Ishikawa (cell line): ENCODE results near the gene MYDGF.

ENCODE experiments used
- CEBPB ChIP-seq: IDR thresholded peaks from 2 replicates; pipeline ENCODE4 v1.6.1; 2012
- CREB1 ChIP-seq: IDR thresholded peaks from 2 replicates; pipeline ENCODE4 v1.6.1; 2012; ENCODE audit warnings: low read depth
- EGR1 ChIP-seq: IDR thresholded peaks from 2 replicates; pipeline ENCODE4 v1.6.1; 2012
- EP300 ChIP-seq: IDR thresholded peaks from 2 replicates; pipeline ENCODE4 v1.6.1; 2012; ENCODE audit warnings: borderline replicate concordance
- FOXM1 ChIP-seq: IDR thresholded peaks from 2 replicates; pipeline ENCODE4 v1.6.1; 2012; ENCODE audit warnings: low read depth, borderline replicate concordance
- NFIC ChIP-seq: IDR thresholded peaks from 2 replicates; pipeline ENCODE4 v1.6.1; 2012
- RAD21 ChIP-seq: IDR thresholded peaks from 2 replicates; pipeline ENCODE4 v1.6.1; 2012; ENCODE audit warnings: low read depth
- REST ChIP-seq: IDR thresholded peaks from 2 replicates; pipeline ENCODE4 v1.6.1; 2012; ENCODE audit warnings: low read depth, mild to moderate bottlenecking
- TAF1 ChIP-seq: IDR thresholded peaks from 2 replicates; pipeline ENCODE4 v1.6.1; 2012; ENCODE audit warnings: low read depth, mild to moderate bottlenecking
- TCF12 ChIP-seq: IDR thresholded peaks from 2 replicates; pipeline ENCODE4 v1.6.1; 2012; ENCODE audit warnings: low read depth
- TEAD4 ChIP-seq: IDR thresholded peaks from 2 replicates; pipeline ENCODE4 v1.6.1; 2012
- USF1 ChIP-seq: IDR thresholded peaks from 2 replicates; pipeline ENCODE4 v1.6.1; 2012
- YY1 ChIP-seq: IDR thresholded peaks from 2 replicates; pipeline ENCODE4 v1.6.1; 2012; ENCODE audit warnings: low read depth
- ZBTB7A ChIP-seq: IDR thresholded peaks from 2 replicates; pipeline ENCODE4 v1.6.1; 2012; ENCODE audit warnings: low read depth
- TF ChIP-seq, protein P1 (sequence below): IDR thresholded peaks from 2 replicates; pipeline ENCODE4 v1.6.1; 2012

The MYDGF gene

GRCh38 chr19:4654437-4655361, 15.4 kb downstream of the MYDGF start:
- TF ChIP-seq ZBTB7A (no peak), EGR1 (no peak), TAF1 (no peak), CEBPB (no peak)
- TF ChIP-seq, protein P1, sequence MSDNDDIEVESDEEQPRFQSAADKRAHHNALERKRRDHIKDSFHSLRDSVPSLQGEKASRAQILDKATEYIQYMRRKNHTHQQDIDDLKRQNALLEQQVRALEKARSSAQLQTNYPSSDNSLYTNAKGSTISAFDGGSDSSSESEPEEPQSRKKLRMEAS = no peak

GRCh38 chr19:4653793-4654436, 16.2 kb downstream of the MYDGF start:
- TF ChIP-seq TCF12 (no peak), CEBPB (no peak), REST (no peak), ZBTB7A (no peak), TAF1 (no peak), TEAD4 (no peak), FOXM1 (no peak)
- TF ChIP-seq, protein P1 = no peak

DNA sequence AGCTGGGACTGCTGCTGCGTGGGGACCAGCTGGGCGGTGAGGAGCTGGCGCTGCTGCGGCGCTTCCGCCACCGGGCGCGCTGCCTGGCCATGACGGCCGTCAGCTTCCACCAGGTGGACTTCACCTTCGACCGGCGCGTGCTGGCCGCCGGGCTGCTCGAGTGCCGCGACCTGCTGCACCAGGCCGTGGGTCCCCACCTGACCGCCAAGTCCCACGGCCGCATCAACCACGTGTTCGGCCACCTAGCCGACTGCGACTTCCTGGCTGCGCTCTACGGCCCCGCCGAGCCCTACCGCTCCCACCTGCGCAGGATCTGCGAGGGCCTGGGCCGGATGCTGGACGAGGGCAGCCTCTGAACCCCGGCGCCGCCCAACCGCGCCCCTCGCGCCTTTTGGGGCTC, 18.1 kb downstream of the MYDGF start:
- no peak for TF ChIP-seq RAD21
- TF ChIP-seq EGR1 = no peak
- no peak for TF ChIP-seq REST
- TF ChIP-seq TEAD4 = no peak
- no peak for TF ChIP-seq ZBTB7A

DNA sequence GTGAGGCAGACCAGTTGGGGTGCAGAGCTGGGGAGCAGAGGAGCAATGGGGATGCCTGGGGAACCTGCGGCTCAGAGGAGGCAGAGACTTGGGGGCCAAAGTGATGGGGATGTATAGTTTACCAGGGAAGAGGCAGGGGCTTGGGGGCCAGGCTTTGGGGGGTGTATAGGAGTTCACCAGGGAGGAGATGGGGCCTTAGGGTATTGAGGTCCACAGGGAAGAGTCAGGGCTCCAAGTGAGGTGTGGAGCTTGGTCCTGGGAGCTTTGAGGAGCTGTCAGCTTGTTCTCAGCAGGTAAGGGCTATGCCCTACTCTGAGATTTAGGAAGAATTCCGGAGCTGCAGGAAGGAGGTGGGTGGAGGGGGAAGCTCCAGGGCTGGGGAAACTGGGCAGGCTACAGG, 20.0 kb downstream of the MYDGF start:
- no peak for TF ChIP-seq EGR1
- no peak for TF ChIP-seq FOXM1
- TF ChIP-seq USF1 = no peak
- TF ChIP-seq ZBTB7A = no peak
- TF ChIP-seq CEBPB = no peak
- TF ChIP-seq YY1 = no peak
- no peak for TF ChIP-seq CREB1
- TF ChIP-seq EP300 = no peak
- no peak for TF ChIP-seq TAF1
- TF ChIP-seq RAD21 = no peak
- no peak for TF ChIP-seq TCF12
- TF ChIP-seq, protein P1 = no peak
- TF ChIP-seq REST = no peak
- no peak for TF ChIP-seq NFIC
- TF ChIP-seq TEAD4 = no peak

- no peak for TF ChIP-seq REST
- no peak for TF ChIP-seq FOXM1
- TF ChIP-seq TAF1 = no peak
- no peak for TF ChIP-seq YY1
- TF ChIP-seq CREB1 = no peak
- TF ChIP-seq EP300 = no peak
- TF ChIP-seq CEBPB = no peak
- TF ChIP-seq, protein P1 = no peak
- no peak for TF ChIP-seq NFIC
- no peak for TF ChIP-seq TCF12
- TF ChIP-seq USF1 = no peak
- no peak for TF ChIP-seq TEAD4
- no peak for TF ChIP-seq RAD21
- no peak for TF ChIP-seq EGR1
- TF ChIP-seq ZBTB7A = no peak
Measured at GRCh38 chr19:4649392-4650047, 20.6 kb downstream of the MYDGF start.
